CD4-positive, alpha-beta T cell (primary cell): ENCODE measurements around the gene EPM2A. TPM values are rescaled to one million over a fixed set of nuclear protein-coding genes. Genes with fewer than 3 reads are reported as not detected.

Source experiments
- ATAC-seq: fragments of 200-7000 bp; cut with Tn5 transposase; one replicate; pipeline ENCODE4 v1.10.0; 2022; ENCODE audit warnings: mild to moderate bottlenecking; ENCODE audit not compliant: poor library complexity
- CTCF ChIA-PET: fragments of 350-600 bp; sonication (Branson Sonifier 250); formaldehyde crosslinking; loops from one replicate; lab custom pipeline; 2021; ENCODE audit warnings: antibody characterized with exemption, inconsistent platforms; lab: Charles Lee
- POLR2A ChIA-PET: fragments of 350-600 bp; sonication (Branson Sonifier 250); formaldehyde crosslinking; loops from one replicate; lab custom pipeline; 2021; ENCODE audit warnings: antibody characterized with exemption, inconsistent platforms; lab: Charles Lee
- DNase-seq, 14 experiments: peaks; one replicate each; pipeline ENCODE4 v3.0.0-alpha.2; 2013 to 2020; ENCODE audit warnings: mixed read lengths in 2 of 14
- H3K27ac ChIP-seq, 2 donors: one replicate each; pipeline versions ENCODE4 v1.5.1 to v1.7.0; 2013; ENCODE audit warnings: low read length in 2 of 2, low read depth in 1 of 2, mild to moderate bottlenecking in 1 of 2
- H3K27me3 ChIP-seq, 2 experiments: 1 replicate in 1 of 2; 2 replicates in 1 of 2; pipeline versions ENCODE4 v1.6.1 to v1.7.0; 2013; ENCODE audit warnings: low read length in 2 of 2, control low read depth in 1 of 2, mild to moderate bottlenecking in 1 of 2, moderate library complexity in 1 of 2; ENCODE audit not compliant: insufficient read depth in 2 of 2, control insufficient read depth in 1 of 2
- H3K36me3 ChIP-seq: one replicate; pipeline ENCODE4 v1.6.1; 2013; ENCODE audit warnings: low read length, control low read depth; ENCODE audit not compliant: insufficient read depth
- H3K4me1 ChIP-seq: one replicate; pipeline ENCODE4 v1.6.1; 2013; ENCODE audit warnings: low read length, control low read depth; ENCODE audit not compliant: insufficient read depth
- H3K4me3 ChIP-seq: one replicate; pipeline ENCODE4 v1.5.1; 2013; ENCODE audit warnings: mild to moderate bottlenecking, low read length, moderate library complexity
- H3K9me3 ChIP-seq, 2 experiments: 1 replicate in 1 of 2; 2 replicates in 1 of 2; pipeline versions ENCODE4 v1.6.1 to v1.7.0; 2013; ENCODE audit warnings: low read length in 2 of 2, mild to moderate bottlenecking in 2 of 2, control low read depth in 1 of 2, moderate library complexity in 1 of 2; ENCODE audit not compliant: control insufficient read depth in 1 of 2, insufficient read depth in 1 of 2
- H3K27ac Mint-ChIP-seq: one replicate; pipeline ENCODE4 v1.8.0; 2020; ENCODE audit warnings: mixed read lengths
- H3K27me3 Mint-ChIP-seq: one replicate; pipeline ENCODE4 v1.8.0; 2021; ENCODE audit warnings: mixed read lengths
- H3K36me3 Mint-ChIP-seq: one replicate; pipeline ENCODE4 v1.8.0; 2021; ENCODE audit warnings: low read depth, mixed read lengths
- H3K4me1 Mint-ChIP-seq: one replicate; pipeline ENCODE4 v1.8.0; 2021; ENCODE audit warnings: low read depth, mixed read lengths
- H3K4me3 Mint-ChIP-seq: one replicate; pipeline ENCODE4 v1.8.0; 2020; ENCODE audit warnings: mild to moderate bottlenecking, mixed read lengths
- H3K9me3 Mint-ChIP-seq: one replicate; pipeline ENCODE4 v1.8.0; 2020; ENCODE audit warnings: mixed read lengths
- CTCF ChIP-seq: fragments of 200-600 bp; IDR thresholded peaks from one replicate; pipeline ENCODE4 v1.8.0; 2022; ENCODE audit warnings: antibody characterized with exemption, mild to moderate bottlenecking
- intact Hi-C, 2 experiments: fragments of 100-400 bp; cut with DNase I in 1 of 2; cut with micrococcal nuclease in 1 of 2; formaldehyde crosslinking; loops; one replicate each; pipeline versions ENCODE4 v1.15.1 to v1.9.0; 2023 to 2025; cut with DNase I, micrococcal nuclease
- total RNA-seq, 174 experiments: library from RNA in 2 of 174; stranded (reverse) in 2 of 174; gene quantifications; one replicate each; pipeline ENCODE4 v1.2.3 and lab custom pipeline; 2021 to 2026

The EPM2A gene
- total RNA-seq, 2 experiments from 2014 or later = 5.0 to 5.7 TPM

- ATAC-seq = no peak
Measured at GRCh38 chr6:145623231-145623630, 112.1 kb downstream of the EPM2A start.

GRCh38 chr6:145621776-145622175 is 113.5 kb downstream of the EPM2A start:
- TF ChIP-seq CTCF = no peak
- no peaks in the 10 kb centered on the region for H3K4me1 ChIP-seq
- no peaks in the 10 kb centered on the region for H3K27me3 ChIP-seq
- no peaks in the 10 kb centered on the region for H3K36me3 ChIP-seq
- H3K4me3 Mint-ChIP-seq = no peak overlapping the region
- no peak overlapping the region for H3K4me3 ChIP-seq
- no peak for ATAC-seq
- H3K9me3 Mint-ChIP-seq = peaks cover 3% of the 10 kb centered on the region
- peaks cover 11% of the 10 kb centered on the region for H3K36me3 Mint-ChIP-seq
- CTCF ChIA-PET = interaction anchor here (2.4 kb wide), 1 partner anchor 12 kb away, joined by 8 read pairs; no protein-coding TSS in a partner anchor
- H3K4me1 Mint-ChIP-seq = no peaks in the 10 kb centered on the region
- intact Hi-C loops = no loop called here
- H3K9me3 ChIP-seq = no peaks in the 10 kb centered on the region
- POLR2A ChIA-PET = no interaction called here
- H3K27ac Mint-ChIP-seq = no peak overlapping the region
- no peak overlapping the region for H3K27ac ChIP-seq
- H3K27me3 Mint-ChIP-seq = no peaks in the 10 kb centered on the region
- DNase-seq = no peak

More at GRCh38 chr6:145623231-145623630, 112.1 kb downstream of the EPM2A start:
- H3K4me1 Mint-ChIP-seq = no peaks in the 10 kb centered on the region
- H3K9me3 Mint-ChIP-seq = no peaks in the 10 kb centered on the region
- peaks cover 15% of the 10 kb centered on the region for H3K36me3 Mint-ChIP-seq
- DNase-seq = no peak
- intact Hi-C loops = no loop called here
- Histone ChIP-seq H3K27me3 (no peaks in the 10 kb centered on the region), H3K27ac (no peak overlapping the region), H3K9me3 (no peaks in the 10 kb centered on the region), H3K4me3 (no peak overlapping the region), H3K4me1 (no peaks in the 10 kb centered on the region), H3K36me3 (peaks cover 4% of the 10 kb centered on the region)
- H3K27ac Mint-ChIP-seq = no peak overlapping the region
- POLR2A ChIA-PET = no interaction called here
- H3K4me3 Mint-ChIP-seq = no peak overlapping the region
- no peak for TF ChIP-seq CTCF
- no peaks in the 10 kb centered on the region for H3K27me3 Mint-ChIP-seq
- CTCF ChIA-PET = interaction anchor here (2.4 kb wide), 1 partner anchor 11 kb away, joined by 8 read pairs; no protein-coding TSS in a partner anchor

GRCh38 chr6:145620088-145620487 is 115.2 kb downstream of the EPM2A start:
- CTCF ChIA-PET = no interaction called here
- no peaks in the 10 kb centered on the region for H3K4me1 Mint-ChIP-seq
- H3K9me3 Mint-ChIP-seq = peaks cover 3% of the 10 kb centered on the region
- no peaks in the 10 kb centered on the region for H3K36me3 Mint-ChIP-seq
- no peaks in the 10 kb centered on the region for H3K27me3 Mint-ChIP-seq
- H3K9me3 ChIP-seq = peaks cover 0 to 7% of the 10 kb centered on the region in 2 experiments
- DNase-seq (no peak), ATAC-seq (no peak)
- no peaks in the 10 kb centered on the region for H3K4me1 ChIP-seq
- no peak for TF ChIP-seq CTCF
- no peak overlapping the region for H3K27ac Mint-ChIP-seq
- intact Hi-C loops = no loop called here
- POLR2A ChIA-PET = no interaction called here
- H3K4me3 ChIP-seq = no peak overlapping the region
- no peak overlapping the region for H3K27ac ChIP-seq
- no peaks in the 10 kb centered on the region for H3K27me3 ChIP-seq
- no peaks in the 10 kb centered on the region for H3K36me3 ChIP-seq
- no peak overlapping the region for H3K4me3 Mint-ChIP-seq
